GM21381 (cell line): Measurements from ENCODE around the gene GPR18.
"Not testable (repeated sequence)": the region's sequence is repeated elsewhere in the genome, so short reads cannot be mapped to it uniquely, and the experiment has no call there.

Experiments
- ATAC-seq: cut with Tn5 transposase; IDR thresholded peaks from one replicate; pipeline ENCODE4 v1.9.1; 2021; ENCODE audit warnings: mild to moderate bottlenecking, moderate library complexity; ENCODE audit not compliant: unreplicated experiment

The GPR18 gene

DNA sequence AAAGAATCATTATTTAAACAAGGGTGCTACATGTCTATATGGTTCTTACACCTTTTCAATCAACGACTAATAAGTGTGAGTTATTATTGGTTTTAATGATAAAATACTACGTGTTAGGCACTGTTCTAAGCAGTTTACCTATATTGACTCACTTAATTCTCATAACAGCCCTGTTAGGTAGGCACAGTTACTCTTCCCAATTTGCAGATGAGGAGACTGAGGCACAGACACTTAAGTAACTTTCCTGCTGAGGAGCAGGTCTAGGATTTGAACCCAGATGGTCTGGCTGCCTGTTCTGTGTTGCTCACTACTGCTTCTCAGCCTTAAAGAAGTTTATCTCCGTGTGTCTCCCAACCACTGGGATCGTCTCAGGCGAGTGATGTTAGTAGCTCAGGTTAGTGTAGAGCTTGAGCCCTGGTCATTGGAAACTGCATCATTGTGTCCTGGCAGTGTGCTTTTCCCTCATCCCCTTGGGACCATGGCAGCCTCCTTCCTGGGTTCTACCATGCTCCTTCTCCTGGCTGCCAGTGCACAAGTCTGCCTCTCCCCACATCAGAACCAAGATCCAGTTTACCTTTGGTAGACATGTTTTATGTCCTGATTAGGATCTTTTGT, 46.7 kb downstream of the GPR18 start:
- no peak for ATAC-seq

DNA sequence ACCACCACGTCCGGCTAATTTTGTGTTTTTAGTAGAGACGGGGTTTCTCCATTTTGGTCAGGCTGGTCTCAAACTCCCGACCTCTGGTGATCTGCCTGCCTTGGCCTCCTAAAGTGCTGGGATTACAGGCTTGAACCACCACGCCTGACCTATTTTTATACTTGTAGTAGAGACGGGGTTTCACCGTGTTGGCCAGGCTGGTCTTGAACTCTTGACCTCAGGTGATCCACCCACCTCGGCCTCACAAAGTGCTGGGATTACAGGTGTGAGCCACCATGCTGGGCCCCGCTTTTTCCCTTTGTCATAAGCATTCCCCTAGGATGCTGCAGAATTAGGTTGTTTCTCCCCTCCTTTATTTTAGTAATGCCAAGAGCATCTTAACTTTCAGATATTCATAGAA, 47.6 kb downstream of the GPR18 start:
- not testable (repeated sequence) for ATAC-seq

DNA sequence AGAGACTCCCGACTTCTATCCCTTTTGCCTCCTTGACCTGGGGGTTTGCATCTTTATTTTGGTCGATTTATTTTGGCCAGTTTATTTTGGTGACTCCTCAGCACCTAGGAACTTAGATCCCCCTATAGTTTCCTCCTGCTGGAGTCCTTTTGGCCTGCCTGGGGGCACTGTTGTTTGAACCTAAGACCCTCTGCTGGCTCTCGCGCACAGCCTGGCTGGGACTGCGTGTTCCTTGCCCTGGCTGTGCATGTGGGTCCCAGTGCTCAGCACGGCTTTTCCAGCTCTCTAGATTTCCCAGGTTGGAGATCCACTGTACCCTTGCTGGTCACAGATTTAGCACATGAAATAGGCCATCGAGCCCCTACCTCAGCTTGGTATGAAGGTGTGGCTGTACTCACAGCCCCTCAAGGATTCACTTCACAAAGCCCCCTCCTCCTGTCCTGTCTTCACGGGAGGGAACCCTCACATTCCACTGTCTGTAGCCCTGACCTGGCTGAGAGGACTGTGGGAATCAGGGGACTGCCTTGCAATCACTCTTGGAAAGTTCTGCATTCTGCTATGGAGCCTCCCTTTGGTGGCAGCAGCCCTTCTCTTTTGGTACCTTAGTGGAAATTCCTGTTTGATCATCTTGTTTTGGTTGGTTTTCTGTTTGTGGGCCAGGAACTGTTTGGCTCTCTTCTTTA, 49.2 kb downstream of the GPR18 start:
- no peak for ATAC-seq

DNA sequence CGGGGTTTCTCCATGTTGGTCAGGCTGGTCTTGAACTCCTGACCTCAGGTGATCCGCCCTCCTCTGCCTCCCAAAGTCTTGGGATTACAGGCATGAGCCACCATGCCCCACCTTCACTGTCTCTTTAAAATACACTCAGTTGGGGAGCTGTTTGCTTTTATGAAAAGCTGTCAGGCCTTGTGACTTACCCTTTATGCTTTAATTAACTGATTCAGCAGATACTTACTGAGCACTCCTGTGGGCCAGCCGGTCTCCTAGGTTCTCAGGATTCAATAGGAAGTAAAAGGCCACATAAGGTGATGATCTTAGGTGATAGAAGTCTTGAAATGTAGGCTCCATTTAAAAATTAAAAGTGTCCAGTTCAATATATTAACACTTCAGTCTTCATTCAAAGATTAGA, 50.0 kb downstream of the GPR18 start:
- no peak for ATAC-seq

DNA sequence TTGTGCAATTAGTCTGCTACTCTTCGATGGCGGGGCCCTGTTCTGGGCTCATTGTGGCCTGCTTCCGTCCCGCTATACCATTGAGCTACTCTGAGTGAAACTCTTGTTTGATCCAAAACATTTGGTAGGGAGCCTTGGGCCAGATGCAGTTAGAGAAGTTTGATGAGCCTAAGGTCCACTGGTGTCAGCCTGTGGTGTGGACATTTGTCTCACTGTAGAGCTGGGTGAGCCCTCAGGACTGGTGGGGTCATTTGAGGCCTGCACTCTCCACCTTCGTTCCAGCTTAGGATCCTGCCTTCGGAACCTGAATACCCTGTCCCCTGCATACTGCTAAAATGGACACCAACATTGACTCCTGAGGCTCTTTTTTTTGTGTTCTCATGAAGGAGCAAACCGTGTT, 50.7 kb downstream of the GPR18 start:
- no peak for ATAC-seq

DNA sequence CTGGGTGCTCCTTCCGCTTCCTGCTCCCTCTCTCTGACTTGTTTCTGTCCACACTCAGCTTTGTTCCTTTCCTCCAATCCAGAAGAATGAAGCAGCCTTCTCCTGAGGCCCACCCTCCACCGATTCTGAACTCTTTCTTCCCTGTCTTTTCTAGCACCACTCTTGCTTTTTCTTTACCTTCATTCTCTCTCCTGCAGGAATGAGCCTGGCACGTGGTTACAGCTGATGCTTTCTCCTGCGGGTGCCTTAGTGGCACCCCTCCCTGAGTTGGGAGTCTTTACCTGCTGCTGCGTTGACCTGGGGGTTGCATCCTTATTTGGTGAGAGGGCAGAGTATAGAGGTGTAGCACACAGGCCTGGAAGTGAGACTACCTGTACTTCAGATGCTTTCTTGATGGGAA, 51.3 kb downstream of the GPR18 start:
- ATAC-seq = no peak

DNA sequence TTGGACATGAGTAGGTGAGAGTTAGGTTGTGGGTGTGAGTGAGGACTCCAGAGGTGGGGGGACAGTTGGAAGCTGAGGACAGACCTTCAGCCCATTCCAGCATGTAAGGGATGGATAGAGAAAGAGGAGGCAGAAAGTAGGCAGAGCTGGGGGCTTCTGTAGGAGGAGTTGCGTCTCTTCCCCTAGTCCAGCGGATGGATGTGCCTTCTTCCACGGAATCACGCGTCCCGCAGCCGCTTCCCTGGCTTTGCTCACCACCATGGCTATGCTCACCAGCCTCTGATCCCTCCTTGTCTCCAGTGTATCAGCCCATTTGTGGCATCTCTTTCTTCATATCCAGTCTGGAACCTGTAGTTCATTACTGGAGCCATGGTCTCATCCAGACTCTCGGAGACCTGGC, 52.0 kb downstream of the GPR18 start:
- ATAC-seq = no peak

DNA sequence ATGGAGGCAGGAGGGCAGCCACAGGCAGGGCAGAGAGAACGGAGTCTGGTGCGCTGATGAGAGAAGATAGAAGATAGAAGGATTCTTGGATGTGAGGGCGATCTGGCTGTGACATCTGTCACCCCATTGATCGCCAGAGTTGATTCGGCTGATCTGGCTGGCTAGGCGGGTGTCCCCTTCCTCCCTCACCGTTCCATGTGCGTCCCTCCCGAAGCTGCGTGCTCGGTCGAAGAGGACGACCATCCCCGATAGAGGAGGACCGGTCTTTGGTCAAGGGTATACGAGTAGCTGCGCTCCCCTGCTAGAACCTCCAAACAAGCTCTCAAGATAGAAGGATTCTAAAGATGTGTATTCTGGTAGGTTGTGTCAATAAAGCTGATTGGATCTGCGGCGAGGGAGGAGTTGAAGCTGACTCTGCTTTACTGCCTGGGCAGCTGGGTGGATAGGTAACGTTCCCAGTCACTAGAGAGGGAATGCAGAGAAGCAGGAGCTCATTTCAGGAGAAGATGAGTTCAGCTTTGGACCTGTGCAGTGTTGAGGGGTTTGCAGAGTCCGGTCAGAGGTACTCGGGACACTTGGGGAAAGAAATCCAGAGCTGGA, 52.5 kb downstream of the GPR18 start:
- ATAC-seq = no peak
